ENCODE results near the gene SIGLEC11.
"Not testable (repeated sequence)": the region's sequence is repeated elsewhere in the genome, so short reads cannot be mapped to it uniquely, and the experiment has no call there.

Gene SIGLEC11

DNA sequence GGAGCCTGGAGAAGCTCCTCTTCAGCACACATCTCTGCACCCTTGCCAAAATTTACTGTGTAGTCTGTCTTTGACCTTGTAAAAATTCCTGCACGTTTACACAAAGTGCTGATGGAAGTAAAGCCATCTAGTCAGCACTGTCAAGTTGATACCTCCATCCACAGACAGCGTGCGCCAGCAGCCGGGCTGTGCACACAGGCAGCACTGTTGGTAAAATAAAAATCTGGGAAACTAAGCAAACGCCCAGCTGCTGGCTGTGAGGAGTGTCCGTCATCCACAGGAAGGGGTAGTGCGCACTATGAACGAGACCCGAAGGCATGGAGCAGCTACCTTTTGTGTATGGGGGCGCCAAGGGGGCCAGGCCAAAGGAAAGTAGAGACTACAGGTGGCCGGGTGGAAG lies 17.4 kb upstream of the SIGLEC11 start:
- no peak for DNase-seq

DNA sequence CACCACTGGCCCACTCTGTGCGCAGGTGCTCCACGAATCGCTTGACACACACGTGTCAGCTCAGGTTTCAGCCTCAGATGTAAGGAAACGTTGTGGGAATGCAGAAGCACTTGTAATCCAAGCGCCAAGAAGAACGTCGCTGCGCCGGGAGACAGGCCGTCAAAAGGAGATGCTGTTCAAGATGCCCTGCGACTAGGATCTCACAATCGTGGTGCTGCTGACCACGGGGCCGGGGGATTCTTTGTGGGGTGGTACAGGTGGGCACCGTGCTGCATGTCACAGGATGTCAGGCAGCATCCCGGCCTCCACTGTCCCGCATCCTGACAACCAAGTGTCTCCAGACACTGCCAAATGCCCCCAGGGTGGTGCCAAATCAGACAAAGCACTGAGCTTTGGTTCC lies 16.9 kb upstream of the SIGLEC11 start:
- DNase-seq: no peak

DNA sequence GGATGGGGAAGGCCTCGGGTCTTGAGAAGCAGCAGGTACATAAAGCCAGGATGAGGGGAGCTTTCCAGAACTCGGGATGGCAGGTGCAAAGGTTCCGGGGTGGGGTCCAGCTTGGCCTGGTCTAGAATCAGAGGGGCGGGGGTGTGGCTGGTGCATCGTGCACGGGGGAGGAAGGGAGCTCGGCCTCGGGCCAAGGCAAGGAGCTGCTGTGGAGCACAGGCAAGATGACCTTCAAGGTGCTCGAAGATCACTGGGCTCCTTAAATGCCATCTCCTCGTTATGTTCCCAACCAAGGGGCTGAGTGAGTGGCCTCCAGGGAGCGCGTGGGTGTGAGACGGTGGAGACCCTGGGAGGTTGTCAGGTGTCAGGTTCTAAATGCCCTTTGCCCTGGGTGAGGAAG lies 16.1 kb upstream of the SIGLEC11 start:
- DNase-seq: no peak

DNA sequence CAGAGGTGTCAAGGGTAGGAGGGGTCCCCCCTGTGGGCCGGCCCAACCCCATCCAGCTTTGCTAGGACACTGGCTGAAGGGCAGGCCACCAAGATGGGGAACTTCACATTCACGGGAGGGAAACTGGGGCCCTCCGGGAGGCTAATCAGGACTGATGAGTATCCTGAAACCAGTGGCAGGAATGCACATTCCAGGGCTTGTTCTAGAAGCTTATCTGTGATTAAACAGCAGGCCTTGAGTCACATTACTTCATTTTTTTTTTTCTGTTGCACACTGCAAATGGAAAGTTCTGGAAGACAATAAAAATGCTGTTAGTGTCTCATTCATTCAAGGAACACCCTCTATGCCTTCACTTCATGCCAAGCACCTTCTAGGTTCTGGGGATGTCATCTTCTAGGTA lies 15.5 kb upstream of the SIGLEC11 start:
- DNase-seq: no peak

DNA sequence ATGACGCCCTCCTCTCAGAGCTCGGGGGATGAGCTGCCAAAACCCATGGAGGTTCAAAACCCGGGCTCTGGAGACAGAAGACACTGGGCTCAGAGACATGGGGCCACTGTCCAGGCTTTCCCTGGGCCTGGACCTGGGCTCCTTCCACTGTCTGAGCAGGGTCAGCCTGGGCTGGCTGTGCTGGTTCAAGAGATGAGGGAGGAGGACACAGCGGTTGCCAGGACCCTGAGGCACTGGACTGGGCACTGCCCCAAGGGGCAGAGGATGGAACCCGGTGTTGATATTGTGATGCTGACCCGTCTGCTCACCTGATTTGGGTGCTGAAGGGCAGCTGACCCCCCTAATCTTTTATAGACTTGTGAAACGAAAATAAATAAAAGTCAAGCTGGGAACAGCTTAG lies 14.1 kb upstream of the SIGLEC11 start:
- no peak for DNase-seq

DNA sequence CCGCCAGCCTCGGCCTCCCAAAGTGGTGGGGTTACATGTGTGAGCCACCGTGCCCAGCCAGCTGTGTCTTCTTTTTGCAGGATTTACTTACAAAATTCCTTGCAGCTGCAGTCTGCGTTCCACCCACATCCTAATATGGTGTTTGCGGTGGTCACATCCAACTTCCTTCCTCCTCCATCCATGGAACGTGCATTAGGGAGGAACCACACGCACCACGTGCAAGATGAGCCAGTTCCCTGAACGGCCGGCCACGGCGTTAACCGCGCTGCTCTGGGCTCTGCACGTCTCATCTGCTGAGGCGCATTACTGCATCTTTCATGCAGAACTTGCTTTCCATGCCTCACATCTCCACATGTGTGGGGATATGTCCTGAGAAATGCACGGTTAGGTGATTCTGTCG lies 13.0 kb upstream of the SIGLEC11 start:
- DNase-seq: no peak

DNA sequence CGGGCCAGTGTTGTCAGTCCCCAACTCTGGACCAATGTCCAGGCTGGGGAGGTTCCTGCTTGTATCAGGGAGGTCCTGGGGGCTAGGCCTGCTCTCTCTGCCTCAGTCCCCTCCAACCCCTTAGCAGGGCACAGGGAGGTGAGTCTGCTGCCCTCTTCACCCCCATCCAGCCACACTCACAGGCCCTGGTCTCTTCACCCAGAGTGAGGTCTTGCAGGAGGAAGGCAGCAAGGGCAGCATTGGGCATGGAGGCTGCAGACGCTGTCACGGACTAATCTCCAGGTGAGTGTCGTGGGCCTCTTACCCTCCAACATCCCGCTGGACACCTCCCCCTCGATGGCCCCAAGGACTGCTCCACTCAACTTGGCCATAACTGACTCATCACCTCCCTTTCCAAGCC lies 11.9 kb upstream of the SIGLEC11 start:
- no peak for DNase-seq

DNA sequence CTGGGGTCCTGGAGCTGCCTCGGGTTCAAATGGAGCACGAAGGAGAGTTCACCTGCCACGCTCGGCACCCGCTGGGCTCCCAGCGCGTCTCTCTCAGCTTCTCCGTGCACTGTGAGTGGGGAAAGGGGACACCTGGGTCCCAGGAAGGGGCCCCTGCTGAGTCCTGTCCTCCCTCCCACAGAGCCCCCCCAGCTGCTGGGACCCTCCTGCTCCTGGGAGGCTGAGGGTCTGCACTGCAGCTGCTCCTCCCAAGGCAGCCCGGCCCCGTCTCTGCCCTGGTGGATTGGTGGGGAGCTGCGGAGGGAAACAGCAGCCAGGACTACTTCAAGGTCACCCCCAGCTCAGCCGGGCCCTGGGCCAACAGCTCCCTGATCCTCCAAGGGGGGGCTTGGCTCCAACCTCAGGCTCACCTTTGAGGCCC lies 11.0 kb upstream of the SIGLEC11 start:
- DNase-seq: no peak

DNA sequence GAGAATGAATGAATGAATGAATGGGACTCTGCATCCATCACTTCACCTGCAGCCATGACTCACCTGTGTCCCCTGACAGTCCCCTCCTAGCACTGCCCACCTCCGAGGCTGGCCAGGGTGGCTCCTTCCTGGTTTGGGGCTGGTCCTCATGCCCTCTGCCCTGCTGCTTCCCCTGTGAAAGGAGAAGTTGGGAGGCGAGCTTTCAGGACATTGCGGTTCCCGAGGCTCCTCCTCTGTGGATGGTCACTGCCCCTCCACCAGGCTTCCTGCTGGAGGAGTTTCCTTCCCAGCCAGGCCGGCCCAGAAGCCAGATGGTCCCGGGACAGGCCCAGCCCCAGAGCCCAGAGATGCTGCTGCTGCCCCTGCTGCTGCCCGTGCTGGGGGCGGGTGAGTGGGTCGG lies 8.4 kb upstream of the SIGLEC11 start:
- DNase-seq: not testable (repeated sequence)

DNA sequence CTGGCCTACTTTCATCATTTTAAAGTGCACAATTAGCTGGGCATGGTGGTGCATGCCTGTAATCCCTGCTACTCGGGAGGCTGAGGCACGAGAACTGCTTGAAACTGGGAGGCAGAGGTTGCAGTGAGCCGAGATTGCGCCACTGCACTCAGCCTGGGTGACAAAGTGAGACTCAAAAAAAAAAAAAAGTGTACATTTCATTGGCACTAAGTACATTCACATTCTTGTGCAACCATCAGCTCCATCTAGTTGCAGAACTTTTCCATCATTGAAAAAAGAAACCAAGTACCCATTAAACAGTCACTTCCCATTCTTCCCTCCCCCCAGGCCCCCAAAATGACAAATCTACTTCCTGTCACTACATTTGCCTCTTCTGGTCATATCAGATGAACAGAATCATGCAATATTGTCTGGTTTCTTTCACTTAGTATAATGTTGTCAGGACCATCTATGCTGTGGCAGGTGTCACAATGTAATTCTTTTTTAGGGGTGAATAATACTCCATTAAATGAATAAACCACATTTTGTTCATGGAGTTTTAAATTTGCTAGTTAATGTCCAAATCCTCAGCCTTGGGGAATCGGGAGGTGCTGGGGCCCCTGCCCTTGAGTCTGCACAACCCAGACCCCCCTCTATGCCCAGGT lies 7.4 kb upstream of the SIGLEC11 start:
- no peak for DNase-seq

DNA sequence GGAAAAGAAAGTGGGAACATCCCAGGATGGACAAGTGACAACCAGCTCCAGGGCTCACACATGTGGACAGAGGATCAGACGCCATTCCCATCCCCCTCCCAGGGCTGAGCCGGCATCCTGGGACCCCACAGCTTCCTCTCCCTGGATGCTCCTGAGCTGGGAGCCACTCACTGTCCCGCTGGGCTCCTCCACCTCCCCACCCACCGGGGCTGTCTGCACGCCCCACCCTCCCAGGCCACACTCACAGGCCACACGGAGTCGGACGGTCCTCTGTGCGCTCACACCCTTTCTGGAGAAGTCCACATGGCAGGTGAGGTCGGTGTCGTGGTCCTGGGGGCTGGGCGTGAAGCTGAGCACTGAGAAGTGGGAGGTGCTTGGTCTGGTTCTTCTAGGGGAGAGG lies 1.1 kb downstream of the SIGLEC11 start:
- not testable (repeated sequence) for DNase-seq

DNA sequence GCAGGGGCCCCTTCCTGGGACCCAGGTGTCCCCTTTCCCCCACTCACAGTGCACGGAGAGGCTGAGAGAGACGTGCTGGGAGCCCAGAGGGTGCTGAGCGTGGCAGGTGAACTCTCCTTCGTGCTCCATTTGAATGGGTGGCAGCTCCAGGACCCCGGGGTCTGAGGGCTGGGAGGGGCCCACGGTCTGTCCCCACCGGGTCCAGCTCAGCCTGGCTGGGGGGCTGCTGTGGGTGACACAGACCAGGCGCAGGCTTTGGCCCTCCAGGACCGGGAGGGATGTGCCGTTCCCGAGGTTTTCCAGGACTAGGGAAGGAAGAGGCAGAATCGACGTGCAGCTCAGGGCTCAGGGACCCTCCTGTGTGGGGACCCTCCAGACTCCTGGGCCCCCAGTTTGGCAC lies 2.4 kb downstream of the SIGLEC11 start:
- DNase-seq: not testable (repeated sequence)

DNA sequence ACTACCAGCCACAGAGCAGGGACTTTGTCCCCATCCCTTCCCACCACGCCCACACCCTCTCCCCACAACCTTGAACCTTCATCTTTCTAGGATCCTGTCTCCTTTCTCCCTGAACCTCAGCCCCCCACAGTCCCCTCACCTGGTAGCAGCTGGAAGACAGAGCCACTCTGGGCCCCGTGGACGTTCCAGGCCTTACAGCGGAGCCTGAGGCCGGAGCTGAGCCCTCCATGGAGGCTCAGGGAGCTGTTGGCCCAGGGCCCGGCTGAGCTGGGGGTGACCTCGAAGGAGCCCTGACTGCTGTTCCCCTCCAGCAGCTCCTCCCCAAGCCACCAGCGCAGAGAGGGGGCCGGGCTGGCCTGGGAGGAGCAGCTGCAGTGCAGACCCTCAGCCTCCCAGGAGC lies 2.8 kb downstream of the SIGLEC11 start:
- DNase-seq: not testable (repeated sequence)

DNA sequence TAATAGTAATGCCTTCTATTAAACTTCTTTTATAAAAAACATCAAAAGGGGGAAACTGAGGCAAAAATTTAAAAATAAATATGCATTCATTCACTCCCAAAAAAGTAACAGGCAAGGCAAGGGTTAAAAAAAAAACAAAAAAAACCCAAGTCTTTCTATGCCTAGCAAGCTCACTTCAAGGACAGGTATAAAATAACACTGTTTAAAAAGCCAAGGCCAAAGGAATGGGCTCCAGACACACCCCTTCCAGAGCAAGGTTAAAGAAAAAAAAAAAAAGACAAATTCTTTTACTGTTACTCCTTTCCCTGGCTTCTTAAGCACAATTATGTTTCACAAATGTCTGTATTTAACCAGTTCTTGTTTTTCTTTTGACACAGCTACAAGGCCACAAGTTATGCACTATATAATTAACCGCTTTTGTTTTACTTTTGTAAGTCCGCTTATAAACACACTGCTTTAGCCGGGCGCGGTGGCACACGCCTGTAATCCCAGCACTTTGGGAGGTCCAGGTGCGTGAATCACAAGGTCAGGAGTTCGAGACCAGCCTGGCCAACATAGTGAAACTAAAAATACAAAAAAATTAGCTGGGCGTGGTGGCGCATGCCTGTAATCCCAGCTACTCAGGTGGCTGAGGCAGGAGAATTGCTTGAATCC lies 3.6 kb downstream of the SIGLEC11 start:
- no peak for DNase-seq

DNA sequence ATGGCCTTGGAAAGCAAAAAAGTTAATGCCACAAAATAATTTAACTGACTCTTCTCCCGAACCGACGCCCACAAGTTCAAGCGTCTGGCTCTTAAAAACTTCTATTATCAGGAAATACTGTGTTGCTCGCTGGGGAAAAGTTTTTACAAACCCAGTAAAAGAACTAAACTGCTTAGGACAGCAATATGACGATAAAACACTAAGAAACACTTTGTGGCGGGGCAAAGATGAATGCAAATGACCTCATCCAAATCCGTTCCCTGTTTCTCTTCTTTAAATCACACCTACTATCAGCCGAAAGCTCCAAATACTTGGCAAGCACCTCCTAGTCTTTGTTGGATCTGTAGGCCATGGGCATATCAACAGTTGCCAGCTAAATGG lies 4.9 kb downstream of the SIGLEC11 start:
- no peak for DNase-seq

DNA sequence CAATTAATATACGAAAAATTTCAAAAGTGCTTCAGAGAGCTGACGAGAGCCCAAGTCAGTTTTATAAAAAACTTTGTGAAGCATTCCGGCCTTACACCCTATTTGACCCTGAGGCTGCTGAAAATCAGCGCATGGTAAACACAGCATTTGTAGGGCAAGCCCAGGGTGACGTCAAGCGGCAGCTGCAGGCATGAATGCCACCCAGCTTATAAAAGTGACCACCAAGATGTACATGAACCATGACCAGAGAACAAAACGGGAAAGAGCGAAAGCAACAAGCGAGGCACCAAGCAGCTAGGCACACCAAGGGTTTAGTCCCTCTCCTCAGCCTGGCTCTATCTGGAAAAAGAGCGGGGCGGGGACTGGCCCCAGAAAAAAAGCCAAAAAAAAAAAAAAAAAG lies 6.0 kb downstream of the SIGLEC11 start:
- DNase-seq: no peak

DNA sequence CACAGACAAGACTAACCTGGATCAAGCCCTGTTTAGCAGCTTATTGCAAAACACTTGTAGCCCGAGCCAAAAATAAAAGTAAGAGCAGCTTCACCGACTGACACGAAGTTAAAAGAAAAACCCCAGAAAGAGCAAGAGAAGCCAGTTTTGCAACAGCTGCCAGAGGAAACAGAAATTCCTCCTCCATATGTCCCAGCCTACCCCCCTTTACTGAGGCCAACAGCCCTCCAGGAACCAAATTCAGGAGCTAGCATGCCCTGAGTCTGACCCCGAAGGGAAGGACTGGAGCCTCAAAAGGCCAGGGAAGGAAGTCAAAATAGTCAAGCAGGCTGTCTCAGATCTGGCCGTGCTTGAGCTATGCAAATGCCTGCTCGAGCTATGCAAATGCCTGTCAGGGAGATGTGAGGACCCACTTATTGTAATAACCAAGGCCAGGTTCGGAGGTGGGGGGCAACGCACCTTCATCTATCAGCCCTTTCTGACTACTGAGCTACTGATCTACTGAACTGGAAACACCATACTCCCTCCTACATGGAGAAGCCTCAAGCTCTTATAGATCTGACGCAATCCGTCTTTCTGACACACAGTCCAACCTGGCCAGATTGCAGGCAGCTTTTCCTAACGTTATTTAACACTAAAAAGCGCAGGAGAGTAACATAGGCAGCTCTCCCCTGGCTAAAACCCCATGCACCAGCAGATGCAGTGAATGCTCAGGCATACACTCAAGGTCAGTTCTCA lies 6.7 kb downstream of the SIGLEC11 start:
- DNase-seq: no peak

DNA sequence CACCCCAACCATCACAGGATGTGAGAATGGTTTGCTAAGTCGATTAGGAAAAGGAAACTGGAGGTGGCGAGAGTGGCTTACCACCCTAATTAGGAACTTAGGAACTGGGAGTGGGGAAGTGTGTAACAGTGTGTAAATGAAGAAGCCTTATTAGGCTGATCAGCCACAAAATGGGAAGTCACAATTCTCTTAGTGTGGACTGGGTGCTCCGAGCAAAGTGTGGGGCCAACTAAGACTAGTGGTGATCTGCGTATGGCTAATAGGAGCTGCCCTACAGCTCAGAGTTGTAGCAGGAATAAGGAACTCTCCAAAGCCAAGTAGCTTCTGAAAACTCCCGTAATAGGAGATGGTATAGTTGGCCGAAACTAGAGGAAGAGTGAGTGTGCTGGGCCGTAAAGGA lies 7.6 kb downstream of the SIGLEC11 start:
- DNase-seq: no peak

DNA sequence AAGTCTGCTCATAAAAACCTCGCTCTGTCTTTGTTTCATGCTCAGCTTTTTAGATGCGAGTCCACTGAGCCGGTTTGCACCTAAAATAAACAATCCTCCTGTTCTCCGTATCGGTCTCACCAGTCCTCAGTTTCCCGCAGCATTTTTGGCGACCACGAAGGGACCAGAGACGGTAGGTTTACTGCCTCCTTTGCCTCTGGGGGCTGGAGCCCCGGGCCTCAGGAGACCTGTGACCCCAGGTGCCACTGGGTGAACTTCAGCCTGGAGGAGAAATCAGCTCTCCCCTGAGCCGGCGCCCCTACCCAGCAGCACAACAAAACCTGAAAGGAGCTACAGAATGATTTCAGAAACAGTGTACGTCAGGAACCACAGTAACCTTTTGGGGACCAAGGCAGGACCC lies 8.1 kb downstream of the SIGLEC11 start:
- no peak for DNase-seq

DNA sequence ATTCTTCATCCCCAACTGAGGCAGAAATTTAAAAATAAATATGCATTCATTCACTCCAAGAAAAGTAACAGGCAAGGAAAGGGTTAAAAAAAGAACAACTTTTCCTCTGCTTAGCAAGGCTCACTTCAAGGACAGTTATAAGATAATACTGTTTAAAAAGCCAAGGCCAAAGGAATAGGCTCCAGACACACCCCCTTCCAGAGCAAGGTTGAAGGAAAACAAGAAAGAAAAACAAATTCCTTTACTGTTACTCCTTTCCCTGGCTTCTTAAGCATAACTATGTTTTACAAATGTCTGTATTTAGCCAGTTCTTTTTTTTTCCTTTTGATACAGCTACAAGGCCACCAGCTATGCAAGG lies 8.5 kb downstream of the SIGLEC11 start:
- no peak for DNase-seq

DNA sequence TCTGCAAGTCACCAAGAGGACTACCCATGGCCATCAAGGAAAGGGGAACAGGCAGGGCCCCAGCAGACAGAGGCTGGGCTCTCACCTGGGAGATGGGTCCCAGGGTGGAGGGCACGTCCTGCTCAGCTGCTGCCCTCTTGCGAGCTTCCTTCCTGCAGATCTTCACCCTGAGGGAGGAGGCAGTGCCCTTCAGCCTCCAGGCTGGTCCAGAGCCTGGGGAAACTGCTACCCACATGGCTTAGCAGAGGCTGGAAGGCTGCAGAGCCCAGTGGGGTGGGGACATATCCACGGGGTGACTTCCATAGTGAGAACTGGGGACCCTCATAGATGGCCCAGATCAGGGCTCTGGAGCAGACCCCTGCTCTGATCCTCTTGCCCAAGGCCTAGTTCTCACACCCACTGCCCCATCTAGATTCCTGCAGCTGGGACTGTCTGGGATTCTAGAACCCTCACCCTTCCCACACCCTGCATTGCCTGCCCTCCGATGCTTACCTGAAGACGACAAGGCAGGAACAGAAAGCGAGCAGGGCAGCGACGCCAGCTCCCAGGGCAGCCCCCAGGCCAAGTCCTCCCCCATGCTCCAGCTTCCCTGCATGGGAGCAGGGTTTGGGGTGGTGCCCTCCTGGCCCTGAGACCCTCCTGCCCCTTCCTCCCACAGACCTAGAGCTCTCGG lies 9.0 kb downstream of the SIGLEC11 start:
- no peak for DNase-seq

DNA sequence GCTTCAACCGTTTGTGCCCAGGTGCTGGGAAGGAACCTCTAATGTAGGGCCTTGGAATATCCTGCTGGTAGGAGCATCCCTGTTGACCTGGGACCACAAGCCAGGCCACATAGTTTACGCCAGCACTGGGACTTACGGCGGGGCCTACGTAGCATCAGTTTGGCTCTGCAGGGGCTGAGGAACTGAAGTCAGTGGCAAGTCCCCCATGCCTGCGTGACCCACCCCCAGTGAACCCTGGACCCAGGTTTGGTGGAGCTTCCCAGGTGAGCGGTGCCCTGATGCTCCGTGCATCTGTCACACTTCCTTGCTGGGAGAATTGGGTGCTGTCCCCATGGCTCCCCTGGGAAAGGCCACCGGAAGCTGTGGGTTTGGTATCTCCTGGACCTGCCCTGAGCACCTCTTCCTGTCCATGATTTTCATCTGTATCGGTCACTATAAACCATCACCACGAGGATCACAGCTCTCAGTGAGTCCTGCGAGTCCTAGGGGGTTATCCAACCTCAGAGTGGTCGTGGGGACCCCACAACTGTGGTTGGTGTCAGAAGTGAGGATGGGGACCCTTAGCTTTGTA lies 9.9 kb downstream of the SIGLEC11 start:
- no peak for DNase-seq

DNA sequence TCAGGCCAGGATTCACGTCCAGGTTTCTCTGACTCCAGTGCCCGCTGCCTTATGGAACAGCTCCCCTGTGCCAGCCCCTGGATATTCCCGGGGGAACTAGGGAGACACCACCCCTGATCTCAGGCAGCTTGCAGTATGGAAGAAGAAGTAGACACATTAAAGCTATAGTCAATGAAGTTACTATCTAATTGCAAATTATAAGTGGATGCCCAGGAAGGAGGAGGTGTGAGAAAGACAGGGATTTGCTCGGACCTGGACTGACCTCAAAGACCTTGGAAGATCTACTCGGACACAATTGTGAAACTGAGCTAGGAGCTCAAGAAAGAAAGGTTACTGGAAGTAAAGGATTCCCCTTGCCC lies 10.4 kb downstream of the SIGLEC11 start:
- DNase-seq: no peak

All from stimulated activated CD4-positive, alpha-beta T cell treated with anti-CD3 and anti-CD28 coated beads, Interleukin-12 subunit alpha, Interleukin-12 subunit beta, amount 100 ng/mL, for 4 hours (primary cell).